Esophagus muscularis mucosa (tissue), 4 donors: Measurements from ENCODE around the gene TMEM108.

Experiments used
- CTCF ChIP-seq, 3 experiments: fragments of 200-600 bp in 2 of 3; fragments of 450-650 bp in 1 of 3; sonication (generic) in 2 of 3; IDR thresholded peaks; one replicate each; pipeline ENCODE4 v1.5.1; 2017 to 2019; ENCODE audit warnings: antibody characterized with exemption in 3 of 3, mild to moderate bottlenecking in 2 of 3, moderate library complexity in 1 of 3
- EP300 ChIP-seq: sonication (generic); formaldehyde crosslinking; IDR thresholded peaks from one replicate; pipeline ENCODE4 v1.6.1; 2017; ENCODE audit warnings: antibody characterized with exemption
- POLR2A ChIP-seq: fragments of 450-650 bp; IDR thresholded peaks from one replicate; pipeline ENCODE4 v1.6.1; 2017; ENCODE audit warnings: antibody characterized with exemption, moderate library complexity, mild to moderate bottlenecking, low read depth
- POLR2AphosphoS5 ChIP-seq, 2 donors: sonication (generic); formaldehyde crosslinking; IDR thresholded peaks; one replicate each; pipeline ENCODE4 v1.6.1; 2017; ENCODE audit warnings: antibody characterized with exemption in 2 of 2

- TF ChIP-seq CTCF (IDR thresholded peaks at IDR 0.05) = no peak
- no peak for TF ChIP-seq POLR2A
- no peak for TF ChIP-seq POLR2AphosphoS5 (IDR thresholded peaks at IDR 0.05)
- no peak for TF ChIP-seq EP300
Measured at GRCh38 chr3:133171831-133172230, 133.6 kb downstream of the TMEM108 start.
